BLaER1 (cell line): ENCODE results near the gene MAMDC2.
"Not testable (repeated sequence)": the region's sequence is repeated elsewhere in the genome, so short reads cannot be mapped to it uniquely, and the experiment has no call there.

Experiments
- H3K27ac ChIP-seq: shearing (Covaris generic); formaldehyde crosslinking; 2 replicates; pipeline ENCODE4 v1.8.1; 2022
- H3K27me3 ChIP-seq: shearing (Covaris generic); formaldehyde crosslinking; 2 replicates; pipeline ENCODE4 v1.8.1; 2022
- H3K36me3 ChIP-seq: shearing (Covaris generic); formaldehyde crosslinking; 2 replicates; pipeline ENCODE4 v1.8.1; 2022
- H3K4me1 ChIP-seq: shearing (Covaris generic); formaldehyde crosslinking; 2 replicates; pipeline ENCODE4 v1.8.1; 2022
- H3K4me2 ChIP-seq: shearing (Covaris generic); formaldehyde crosslinking; 2 replicates; pipeline ENCODE4 v1.8.1; 2022
- H3K4me3 ChIP-seq: shearing (Covaris generic); formaldehyde crosslinking; 2 replicates; pipeline ENCODE4 v1.8.1; 2022
- H3K9ac ChIP-seq: shearing (Covaris generic); formaldehyde crosslinking; 2 replicates; pipeline ENCODE4 v1.8.1; 2022
- H3K9me3 ChIP-seq: shearing (Covaris generic); formaldehyde crosslinking; 2 replicates; pipeline ENCODE4 v1.8.1; 2022
- H4K20me1 ChIP-seq: shearing (Covaris generic); formaldehyde crosslinking; 2 replicates; pipeline ENCODE4 v1.8.1; 2022
- Cebpa-rat ChIP-seq: shearing (Covaris generic); IDR thresholded peaks from 2 replicates; pipeline ENCODE4 v1.8.1; 2022

MAMDC2 gene

DNA sequence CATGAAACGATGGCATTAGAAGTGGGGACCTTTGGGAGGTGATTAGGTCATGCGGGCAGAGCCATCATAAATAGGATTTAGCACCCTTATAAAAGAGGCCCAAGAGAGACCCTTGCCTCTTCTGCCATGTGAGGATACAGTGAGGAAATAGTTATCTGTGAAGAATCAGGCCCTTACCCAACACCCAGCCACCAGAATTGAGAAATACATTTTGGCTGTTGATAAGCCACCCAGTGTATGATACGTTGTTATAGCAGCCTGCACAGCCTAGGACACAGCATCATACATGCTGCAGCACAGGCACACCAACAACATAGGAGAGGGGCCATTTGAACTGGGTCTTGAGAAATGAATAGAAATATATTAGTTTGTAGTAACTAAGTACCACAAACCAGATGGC lies 8.0 kb upstream of the MAMDC2 start:
- H4K20me1 ChIP-seq = no peaks in the 10 kb centered on the region
- no peak overlapping the region for H3K27ac ChIP-seq
- no peak for TF ChIP-seq Cebpa-rat

GRCh38 chr9:70036641-70037040 lies 7.0 kb upstream of the MAMDC2 start:
- Histone ChIP-seq H3K9ac (no peak overlapping the region), H3K27me3 (no peaks in the 10 kb centered on the region), H3K9me3 (no peaks in the 10 kb centered on the region), H3K4me1 (no peaks in the 10 kb centered on the region), H3K4me3 (no peak overlapping the region), H3K36me3 (no peaks in the 10 kb centered on the region), H3K4me2 (no peak overlapping the region), H3K27ac (no peak overlapping the region), H4K20me1 (no peaks in the 10 kb centered on the region)
- TF ChIP-seq Cebpa-rat = no peak

More for the DNA sequence above, 8.0 kb upstream of the MAMDC2 start:
- Histone ChIP-seq H3K4me1 (peaks cover 8% of the 10 kb centered on the region; the same call in 1 of the 2 replicates), H3K27me3 (no peaks in the 10 kb centered on the region), H3K4me2 (no peak overlapping the region), H3K9me3 (no peaks in the 10 kb centered on the region), H3K36me3 (no peaks in the 10 kb centered on the region), H3K4me3 (no peak overlapping the region), H3K9ac (no peak overlapping the region)

GRCh38 chr9:70038171-70038621 lies 5.5 kb upstream of the MAMDC2 start:
- H3K36me3 ChIP-seq, H4K20me1 ChIP-seq, H3K27ac ChIP-seq, H3K9me3 ChIP-seq, H3K4me2 ChIP-seq, H3K4me1 ChIP-seq, H3K27me3 ChIP-seq, H3K9ac ChIP-seq, H3K4me3 ChIP-seq: not testable (repeated sequence)

- H3K27me3 ChIP-seq = no peaks in the 10 kb centered on the region
- H3K9ac ChIP-seq = no peak overlapping the region
- no peak overlapping the region for H3K27ac ChIP-seq
- H3K4me3 ChIP-seq = no peak overlapping the region
- no peaks in the 10 kb centered on the region for H3K36me3 ChIP-seq
- H3K4me2 ChIP-seq = no peak overlapping the region
- H3K9me3 ChIP-seq = no peaks in the 10 kb centered on the region
- no peaks in the 10 kb centered on the region for H3K4me1 ChIP-seq
- H4K20me1 ChIP-seq = no peaks in the 10 kb centered on the region
- no peak for TF ChIP-seq Cebpa-rat
Observed at GRCh38 chr9:70040376-70040903, 3.2 kb upstream of the MAMDC2 start.

DNA sequence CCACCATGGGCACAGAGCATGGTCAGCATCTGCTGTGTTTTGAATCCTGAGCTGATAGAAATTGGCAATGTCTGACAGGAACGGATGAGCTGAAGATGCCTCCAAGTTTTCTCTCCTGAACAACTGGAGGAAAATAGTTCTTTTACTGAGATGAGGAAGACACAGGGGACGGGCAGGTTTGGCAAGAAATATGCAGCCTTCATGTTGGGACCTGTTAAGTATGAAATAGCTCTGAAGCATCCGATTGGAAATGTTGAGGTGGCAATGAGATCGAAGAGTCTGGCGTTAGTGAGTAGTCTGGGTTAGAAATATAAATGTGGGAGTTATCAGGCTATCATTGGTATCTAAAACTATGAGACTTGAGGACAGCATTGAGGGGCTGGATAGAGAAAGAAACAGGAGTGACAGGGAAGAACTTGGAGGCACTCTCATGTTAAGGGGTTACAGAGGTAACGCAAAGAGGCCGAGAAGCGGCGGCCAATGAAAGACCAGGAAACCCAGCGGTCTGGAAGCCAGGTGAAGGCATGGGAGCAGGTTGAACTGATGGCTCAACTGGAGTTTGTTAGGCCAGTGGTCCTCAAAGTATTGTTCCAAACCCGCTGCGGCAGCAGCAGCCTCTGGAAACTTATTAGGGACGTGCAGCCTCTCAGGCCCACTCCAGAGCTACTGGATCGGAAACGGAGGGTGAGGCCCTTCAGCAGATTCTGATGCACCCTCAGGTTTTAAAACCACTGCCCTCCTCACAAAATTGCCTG lies 1.0 kb upstream of the MAMDC2 start:
- Histone ChIP-seq H3K27me3 (no peaks in the 10 kb centered on the region), H3K27ac (no peak overlapping the region), H3K4me2 (no peak overlapping the region), H3K4me3 (no peak overlapping the region), H3K4me1 (peaks cover 7% of the 10 kb centered on the region; the same call in 1 of the 2 replicates), H3K9ac (no peak overlapping the region), H4K20me1 (no peaks in the 10 kb centered on the region), H3K9me3 (no peaks in the 10 kb centered on the region), H3K36me3 (no peaks in the 10 kb centered on the region)
- TF ChIP-seq Cebpa-rat = no peak

- Histone ChIP-seq H3K27me3 (no peaks in the 10 kb centered on the region), H3K4me1 (peaks cover 7% of the 10 kb centered on the region; the same call in 1 of the 2 replicates), H3K9ac (no peak overlapping the region), H3K4me2 (no peak overlapping the region), H3K27ac (no peak overlapping the region), H3K36me3 (no peaks in the 10 kb centered on the region), H3K4me3 (no peak overlapping the region), H3K9me3 (no peaks in the 10 kb centered on the region), H4K20me1 (no peaks in the 10 kb centered on the region)
- TF ChIP-seq Cebpa-rat = no peak
Observed at GRCh38 chr9:70043285-70043684, 363 bp upstream of the MAMDC2 start.

DNA sequence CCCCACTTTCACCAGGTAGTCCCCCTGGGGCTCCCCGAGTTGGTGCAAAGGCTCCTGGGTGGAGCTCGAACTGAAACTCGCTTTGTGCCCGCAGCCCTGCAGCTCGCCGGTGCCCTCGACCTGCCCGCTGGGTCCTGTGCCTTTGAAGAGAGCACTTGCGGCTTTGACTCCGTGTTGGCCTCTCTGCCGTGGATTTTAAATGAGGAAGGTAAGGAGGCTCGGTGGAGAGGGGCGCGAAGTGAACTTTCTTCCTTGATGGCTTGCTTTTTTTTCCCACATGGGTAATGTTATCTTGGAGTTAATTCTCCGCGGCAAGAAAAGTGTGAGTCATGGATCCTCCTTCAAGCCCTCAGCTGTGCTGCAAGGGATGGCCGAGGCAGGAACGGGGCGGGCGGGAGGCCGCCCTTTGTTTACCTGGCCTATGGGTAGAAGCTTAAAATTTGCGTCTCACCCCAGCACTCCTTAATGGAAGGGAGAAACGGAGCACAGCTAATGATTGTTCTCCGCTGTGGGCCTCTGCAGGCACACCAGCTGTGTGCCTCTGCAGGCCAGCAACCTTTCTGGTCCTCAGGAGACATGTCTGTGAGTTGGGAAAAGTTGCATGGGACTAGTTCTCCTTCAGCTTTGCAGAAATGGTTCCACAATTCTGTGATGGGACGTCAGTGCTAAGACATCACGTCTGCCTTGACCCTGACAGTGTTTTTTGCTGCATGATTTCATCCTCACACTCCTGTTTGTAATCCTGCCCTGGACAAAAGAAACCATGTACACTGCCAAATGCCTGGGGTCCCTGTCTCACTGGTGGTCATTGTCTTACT lies 1.1 kb downstream of the MAMDC2 start:
- TF ChIP-seq Cebpa-rat = no peak
- H3K27ac ChIP-seq = no peak overlapping the region
- no peaks in the 10 kb centered on the region for H4K20me1 ChIP-seq
- no peak overlapping the region for H3K4me2 ChIP-seq
- H3K9ac ChIP-seq = no peak overlapping the region
- no peak overlapping the region for H3K4me3 ChIP-seq
- no peaks in the 10 kb centered on the region for H3K36me3 ChIP-seq
- no peaks in the 10 kb centered on the region for H3K9me3 ChIP-seq
- H3K27me3 ChIP-seq = no peaks in the 10 kb centered on the region
- peaks cover 7% of the 10 kb centered on the region; the same call in 1 of the 2 replicates for H3K4me1 ChIP-seq

DNA sequence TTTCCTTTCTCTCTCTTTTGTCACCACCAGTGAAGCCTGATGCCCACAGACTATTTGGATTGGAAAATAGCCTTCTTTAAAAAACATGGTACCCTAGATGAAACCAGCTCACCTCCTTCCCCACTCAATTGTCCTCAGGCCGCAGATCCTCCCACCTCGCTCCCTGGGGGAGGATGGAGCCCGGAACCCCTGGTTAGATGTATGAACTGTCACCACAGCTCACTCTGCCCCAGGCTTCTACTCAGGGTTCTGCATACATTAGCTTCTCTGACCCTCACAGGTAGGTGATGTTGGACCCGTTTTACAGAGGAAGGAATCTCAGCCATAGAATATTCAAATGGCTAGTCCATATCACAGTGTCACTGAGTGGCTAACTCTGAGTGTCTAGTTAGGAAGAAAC lies 1.8 kb downstream of the MAMDC2 start:
- H3K4me2 ChIP-seq = no peak overlapping the region
- H3K4me3 ChIP-seq = no peak overlapping the region
- peaks cover 7% of the 10 kb centered on the region; the same call in 1 of the 2 replicates for H3K4me1 ChIP-seq
- H3K36me3 ChIP-seq = no peaks in the 10 kb centered on the region
- H3K9me3 ChIP-seq = no peaks in the 10 kb centered on the region
- no peak overlapping the region for H3K27ac ChIP-seq
- no peaks in the 10 kb centered on the region for H4K20me1 ChIP-seq
- no peak for TF ChIP-seq Cebpa-rat
- no peaks in the 10 kb centered on the region for H3K27me3 ChIP-seq
- H3K9ac ChIP-seq = no peak overlapping the region

DNA sequence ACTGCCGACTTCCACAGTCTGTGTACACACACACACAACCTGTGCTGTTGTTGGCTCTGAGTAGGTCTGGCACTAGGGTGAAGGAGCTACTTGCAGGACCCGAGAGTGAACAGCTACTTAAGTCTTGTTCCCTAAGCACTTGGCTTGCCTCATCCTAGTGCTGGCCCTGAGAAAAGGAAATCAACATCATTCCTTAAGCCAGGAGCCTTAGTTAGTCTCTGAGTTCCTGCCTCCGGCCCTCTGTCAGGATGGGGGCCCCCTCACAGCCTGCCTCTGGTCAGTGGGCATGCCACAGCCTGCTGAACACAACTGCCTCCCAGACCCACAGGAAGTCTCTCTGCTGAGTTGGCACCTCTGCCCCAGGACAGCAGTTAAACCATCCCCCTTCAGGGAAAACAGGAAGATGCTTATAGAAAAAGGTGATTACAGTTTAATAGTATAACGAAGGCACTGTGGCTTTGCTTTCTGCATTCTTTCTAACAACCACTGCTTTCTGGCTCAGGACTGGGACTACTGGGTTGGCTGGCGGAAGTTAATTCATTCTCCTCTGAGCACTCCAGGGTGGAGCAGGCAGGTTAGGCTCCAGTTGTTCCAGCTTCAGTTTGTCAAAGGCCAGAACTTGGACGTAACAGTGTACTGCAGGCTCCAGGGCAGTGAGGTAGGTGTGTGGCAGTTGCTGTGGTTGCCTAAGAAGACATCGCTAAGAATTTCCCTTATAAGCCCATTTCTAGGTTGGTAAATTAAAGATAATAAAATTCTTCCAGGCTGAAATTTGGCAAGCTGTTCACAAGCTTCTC lies 2.8 kb downstream of the MAMDC2 start:
- H3K4me2 ChIP-seq = no peak overlapping the region
- H3K9me3 ChIP-seq = no peaks in the 10 kb centered on the region
- H3K4me3 ChIP-seq = no peak overlapping the region
- H3K27me3 ChIP-seq = no peaks in the 10 kb centered on the region
- no peak overlapping the region for H3K27ac ChIP-seq
- H3K36me3 ChIP-seq = no peaks in the 10 kb centered on the region
- TF ChIP-seq Cebpa-rat = no peak
- H3K9ac ChIP-seq = no peak overlapping the region
- peaks cover 7% of the 10 kb centered on the region; the same call in 1 of the 2 replicates for H3K4me1 ChIP-seq
- H4K20me1 ChIP-seq = no peaks in the 10 kb centered on the region
